Endodermal cell (in vitro differentiated cells): Measurements from ENCODE around the gene SH3PXD2A. TPM values are rescaled to one million over a fixed set of nuclear protein-coding genes. Genes with fewer than 3 reads are reported as not detected.

Experiments
- DNase-seq: peaks from one replicate; pipeline ENCODE4 v3.0.0-alpha.2; 2017
- H3K27ac ChIP-seq: 2 replicates; pipeline ENCODE4 v1.5.1; 2013; ENCODE audit warnings: mild to moderate bottlenecking, low read depth, low read length, moderate library complexity
- H3K27me3 ChIP-seq: 2 replicates; pipeline ENCODE4 v1.6.1; 2013; ENCODE audit warnings: mild to moderate bottlenecking, low read length, moderate library complexity; ENCODE audit not compliant: insufficient read depth, control insufficient read depth, poor library complexity, severe bottlenecking
- H3K36me3 ChIP-seq: 2 replicates; pipeline ENCODE4 v1.7.0; 2013; ENCODE audit warnings: mild to moderate bottlenecking, low read length, moderate library complexity; ENCODE audit not compliant: control insufficient read depth, insufficient read depth
- H3K4me1 ChIP-seq: one replicate; pipeline ENCODE4 v1.7.0; 2013; ENCODE audit warnings: low read length; ENCODE audit not compliant: control insufficient read depth, insufficient read depth
- H3K4me3 ChIP-seq: 2 replicates; pipeline ENCODE4 v1.5.1; 2013; ENCODE audit warnings: mild to moderate bottlenecking, low read length, moderate library complexity
- H3K9ac ChIP-seq: 2 replicates; pipeline ENCODE4 v1.6.1; 2013; ENCODE audit warnings: mild to moderate bottlenecking, low read length, moderate library complexity; ENCODE audit not compliant: poor library complexity, severe bottlenecking; ENCODE audit errors: extremely low read depth
- H3K9me3 ChIP-seq: 2 replicates; pipeline ENCODE4 v1.6.1; 2013; ENCODE audit warnings: mild to moderate bottlenecking, low read length, moderate library complexity; ENCODE audit not compliant: control insufficient read depth
- H3K27ac Mint-ChIP-seq: 2 replicates; pipeline ENCODE4 v1.8.0; 2020; ENCODE audit warnings: mixed read lengths
- H3K27me3 Mint-ChIP-seq: 2 replicates; pipeline ENCODE4 v1.8.0; 2021; ENCODE audit warnings: mild to moderate bottlenecking, mixed read lengths; ENCODE audit not compliant: insufficient read depth
- H3K36me3 Mint-ChIP-seq: 2 replicates; pipeline ENCODE4 v1.8.0; 2020; ENCODE audit warnings: low read depth, mixed read lengths
- H3K4me1 Mint-ChIP-seq: 2 replicates; pipeline ENCODE4 v1.8.0; 2020; ENCODE audit warnings: mixed read lengths
- H3K4me3 Mint-ChIP-seq: 2 replicates; pipeline ENCODE4 v1.8.0; 2020; ENCODE audit warnings: mild to moderate bottlenecking, moderate library complexity, mixed read lengths
- H3K9me3 Mint-ChIP-seq: 2 replicates; pipeline ENCODE4 v1.8.0; 2020; ENCODE audit warnings: mild to moderate bottlenecking, mixed read lengths
- CTCF ChIP-seq: fragments of 200-600 bp; sonication (generic); conservative IDR thresholded peaks from 2 replicates; pipeline ENCODE4 v1.5.0; 2021; ENCODE audit warnings: antibody characterized with exemption, mild to moderate bottlenecking
- WGBS, 2 experiments: methylation state at CpG; one replicate each; pipeline versions ENCODE4 v1.1.5 to v1.1.7; 2013; ENCODE audit warnings: missing lambda C conversion rate in 2 of 2, mixed read lengths in 1 of 2; ENCODE audit not compliant: insufficient coverage in 1 of 2, insufficient read length in 1 of 2; 5-methylcytosine and 5-hydroxymethylcytosine counted together
- total RNA-seq, 2 donors: library from RNA; stranded (reverse); fragmentation: NEBNext Ultra II Directional in 1 of 2; extraction: Animal tissue kit (Norgen Biotek cat#: 25700) in 1 of 2; gene quantifications; 2 replicates in 1 of 2; 3 replicates in 1 of 2; pipeline ENCODE4 v1.2.1, GENCODE V29; 2021

Gene SH3PXD2A
- total RNA-seq, 2 donors from 2014 or later, result 15.7 to 22.6 TPM

DNA sequence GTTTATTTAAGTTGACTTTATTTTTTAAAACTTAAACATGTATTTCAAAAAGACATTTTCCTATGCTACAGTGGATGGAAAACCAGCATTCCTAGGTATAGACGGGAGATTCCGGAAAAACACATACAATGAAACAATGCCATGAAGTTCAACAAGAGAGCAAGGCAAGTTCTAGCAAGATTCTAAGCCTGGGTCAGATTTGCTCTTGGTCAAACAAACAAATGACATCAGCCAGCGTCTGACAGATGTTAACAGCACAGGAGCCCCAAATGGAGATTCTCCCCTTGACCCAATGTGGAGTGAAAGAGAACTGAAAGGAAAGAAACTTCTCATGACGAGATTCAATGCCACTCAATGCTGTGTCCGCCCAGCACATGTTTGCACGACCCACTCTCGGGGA, 212.0 kb downstream of the SH3PXD2A start:
- Mint-ChIP-seq H3K27ac (no peak overlapping the region), H3K4me3 (no peak overlapping the region), H3K4me1 (peaks cover 14% of the 10 kb centered on the region), H3K36me3 (peaks cover 4% of the 10 kb centered on the region), H3K27me3 (no peaks in the 10 kb centered on the region), H3K9me3 (no peaks in the 10 kb centered on the region)
- DNase-seq, result no peak
- TF ChIP-seq CTCF, result no peak
- no peaks in the 10 kb centered on the region for H3K27me3 ChIP-seq
- H3K4me3 ChIP-seq, result no peak overlapping the region
- H3K36me3 ChIP-seq, result no peaks in the 10 kb centered on the region
- H3K27ac ChIP-seq, result no peak overlapping the region
- peaks cover 3% of the 10 kb centered on the region for H3K4me1 ChIP-seq
- no peak overlapping the region for H3K9ac ChIP-seq
- no peaks in the 10 kb centered on the region for H3K9me3 ChIP-seq
- WGBS, 2 experiments, result 88 to 92% methylated on average over 7 of the region's 7 CpGs

- Mint-ChIP-seq H3K27me3 (no peaks in the 10 kb centered on the region), H3K27ac (no peak overlapping the region), H3K9me3 (no peaks in the 10 kb centered on the region), H3K4me3 (no peak overlapping the region), H3K4me1 (peaks cover 18% of the 10 kb centered on the region), H3K36me3 (peaks cover 4% of the 10 kb centered on the region)
- Histone ChIP-seq H3K9ac (no peak overlapping the region), H3K36me3 (no peaks in the 10 kb centered on the region), H3K27ac (no peak overlapping the region), H3K4me3 (no peak overlapping the region), H3K27me3 (no peaks in the 10 kb centered on the region), H3K9me3 (no peaks in the 10 kb centered on the region), H3K4me1 (no peaks in the 10 kb centered on the region)
- WGBS, 2 experiments, result 81 to 93% methylated on average over 3 to 4 of the region's 4 CpGs
- DNase-seq, result no peak
- no peak for TF ChIP-seq CTCF
These were observed 214.1 kb downstream of the SH3PXD2A start for GRCh38 chr10:103641326-103641725.

- DNase-seq, result no peak
- 92 to 93% methylated on average over 10 to 11 of the region's 11 CpGs for WGBS, 2 experiments
- H3K9me3 ChIP-seq, result no peaks in the 10 kb centered on the region
- H3K4me1 ChIP-seq, result no peaks in the 10 kb centered on the region
- Mint-ChIP-seq H3K9me3 (no peaks in the 10 kb centered on the region), H3K27me3 (no peaks in the 10 kb centered on the region), H3K4me1 (peaks cover 19% of the 10 kb centered on the region), H3K36me3 (peaks cover 4% of the 10 kb centered on the region), H3K27ac (no peak overlapping the region), H3K4me3 (no peak overlapping the region)
- no peaks in the 10 kb centered on the region for H3K36me3 ChIP-seq
- H3K9ac ChIP-seq, result no peak overlapping the region
- H3K4me3 ChIP-seq, result no peak overlapping the region
- H3K27ac ChIP-seq, result no peak overlapping the region
- H3K27me3 ChIP-seq, result no peaks in the 10 kb centered on the region
- no peak for TF ChIP-seq CTCF
These were observed 214.8 kb downstream of the SH3PXD2A start for GRCh38 chr10:103640436-103641181.
